T-helper 22 cell (primary cell): ENCODE data around the gene UNK.

Experiments
- DNase-seq: peaks from one replicate; pipeline ENCODE4 v3.0.0-alpha.2; 2020; ENCODE audit warnings: low read depth

UNK gene, protein sequence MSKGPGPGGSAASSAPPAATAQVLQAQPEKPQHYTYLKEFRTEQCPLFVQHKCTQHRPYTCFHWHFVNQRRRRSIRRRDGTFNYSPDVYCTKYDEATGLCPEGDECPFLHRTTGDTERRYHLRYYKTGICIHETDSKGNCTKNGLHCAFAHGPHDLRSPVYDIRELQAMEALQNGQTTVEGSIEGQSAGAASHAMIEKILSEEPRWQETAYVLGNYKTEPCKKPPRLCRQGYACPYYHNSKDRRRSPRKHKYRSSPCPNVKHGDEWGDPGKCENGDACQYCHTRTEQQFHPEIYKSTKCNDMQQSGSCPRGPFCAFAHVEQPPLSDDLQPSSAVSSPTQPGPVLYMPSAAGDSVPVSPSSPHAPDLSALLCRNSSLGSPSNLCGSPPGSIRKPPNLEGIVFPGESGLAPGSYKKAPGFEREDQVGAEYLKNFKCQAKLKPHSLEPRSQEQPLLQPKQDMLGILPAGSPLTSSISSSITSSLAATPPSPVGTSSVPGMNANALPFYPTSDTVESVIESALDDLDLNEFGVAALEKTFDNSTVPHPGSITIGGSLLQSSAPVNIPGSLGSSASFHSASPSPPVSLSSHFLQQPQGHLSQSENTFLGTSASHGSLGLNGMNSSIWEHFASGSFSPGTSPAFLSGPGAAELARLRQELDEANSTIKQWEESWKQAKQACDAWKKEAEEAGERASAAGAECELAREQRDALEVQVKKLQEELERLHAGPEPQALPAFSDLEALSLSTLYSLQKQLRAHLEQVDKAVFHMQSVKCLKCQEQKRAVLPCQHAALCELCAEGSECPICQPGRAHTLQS

DNA sequence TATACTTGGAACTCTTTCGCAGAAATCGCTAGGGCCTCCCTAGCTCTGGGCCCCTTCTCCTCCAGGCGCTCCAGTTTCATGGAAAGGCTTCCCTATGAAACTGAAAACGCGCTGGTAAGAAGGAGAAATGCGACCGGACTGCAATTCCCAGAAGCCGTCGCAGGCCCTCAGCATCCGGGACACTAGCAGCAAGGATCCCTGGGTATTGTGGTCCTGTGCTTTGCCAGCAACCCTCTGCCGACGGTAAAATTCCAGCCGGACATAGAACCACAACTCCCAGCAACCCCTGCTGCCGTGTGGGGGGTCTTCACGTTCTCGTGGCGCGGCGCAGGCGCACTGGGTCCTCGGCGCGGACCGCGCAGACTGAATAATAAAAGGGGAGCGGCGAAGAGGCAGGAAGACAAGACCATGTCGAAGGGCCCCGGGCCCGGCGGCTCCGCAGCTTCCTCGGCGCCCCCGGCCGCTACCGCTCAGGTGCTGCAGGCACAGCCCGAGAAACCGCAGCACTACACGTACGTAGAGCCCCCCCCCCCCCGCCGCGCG lies at the start of gene UNK:
Gene UNK, plus strand, starts transcription at position 334 of the 543 bp plus-strand sequence. Its CDS starts 75 bp downstream, at position 409.
- DNase-seq, result peak; percentile 93

DNA sequence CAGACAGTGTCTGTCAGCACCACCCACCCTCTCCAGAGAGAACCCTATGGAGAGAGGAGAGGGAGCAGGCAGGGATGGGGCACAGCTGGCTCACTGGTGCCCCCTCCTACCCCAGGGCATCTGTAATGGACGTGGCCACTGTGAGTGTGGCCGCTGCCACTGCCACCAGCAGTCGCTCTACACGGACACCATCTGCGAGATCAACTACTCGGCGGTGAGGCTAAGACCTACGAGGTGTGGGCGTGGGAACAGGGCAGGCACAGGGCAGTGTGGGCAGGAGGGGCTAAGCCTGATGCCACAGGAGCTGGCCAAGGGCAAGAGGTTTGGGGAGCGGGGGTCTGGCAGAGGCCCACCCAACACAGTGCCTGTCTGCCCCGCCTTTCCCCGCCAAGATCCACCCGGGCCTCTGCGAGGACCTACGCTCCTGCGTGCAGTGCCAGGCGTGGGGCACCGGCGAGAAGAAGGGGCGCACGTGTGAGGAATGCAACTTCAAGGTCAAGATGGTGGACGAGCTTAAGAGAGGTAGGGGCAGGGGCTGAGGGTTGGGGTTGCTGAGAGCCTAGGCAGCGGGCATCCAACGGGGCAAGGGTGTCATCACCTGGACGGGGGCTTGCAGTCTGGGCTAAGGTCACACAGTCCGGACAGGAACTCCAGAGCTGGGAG lies 48.3 kb upstream of the UNK start:
- no peak for DNase-seq

DNA sequence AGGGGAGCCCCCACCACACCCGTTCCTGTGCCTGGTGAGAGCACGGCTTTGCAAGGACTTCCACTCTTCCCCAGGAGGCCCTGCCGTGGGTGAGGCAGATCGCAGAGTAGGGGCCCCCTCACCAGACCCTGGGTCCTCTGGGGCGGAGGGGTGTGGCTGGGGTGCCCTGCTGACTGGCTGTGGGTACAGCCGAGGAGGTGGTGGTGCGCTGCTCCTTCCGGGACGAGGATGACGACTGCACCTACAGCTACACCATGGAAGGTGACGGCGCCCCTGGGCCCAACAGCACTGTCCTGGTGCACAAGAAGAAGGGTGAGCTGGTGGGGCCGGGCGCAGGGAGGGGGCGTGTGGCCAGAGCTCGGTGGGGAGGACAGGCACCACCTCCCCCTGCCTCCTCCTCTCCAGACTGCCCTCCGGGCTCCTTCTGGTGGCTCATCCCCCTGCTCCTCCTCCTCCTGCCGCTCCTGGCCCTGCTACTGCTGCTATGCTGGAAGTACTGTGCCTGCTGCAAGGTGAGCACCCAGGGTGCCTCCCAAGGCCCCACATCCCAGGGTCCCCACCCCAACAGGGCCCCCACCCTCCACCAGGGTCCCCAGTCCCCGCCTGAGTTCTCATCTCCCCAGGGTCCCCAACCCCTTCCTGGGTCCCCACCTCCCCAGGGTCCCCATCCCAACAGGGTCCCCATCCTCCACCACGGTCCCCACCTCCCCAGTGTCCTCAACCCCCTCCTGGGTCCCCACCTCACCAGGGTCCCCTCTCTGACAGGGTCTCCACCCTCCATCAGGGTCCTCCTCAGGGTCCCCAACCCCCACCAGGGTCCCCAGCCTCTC lies 47.3 kb upstream of the UNK start:
- no peak for DNase-seq

DNA sequence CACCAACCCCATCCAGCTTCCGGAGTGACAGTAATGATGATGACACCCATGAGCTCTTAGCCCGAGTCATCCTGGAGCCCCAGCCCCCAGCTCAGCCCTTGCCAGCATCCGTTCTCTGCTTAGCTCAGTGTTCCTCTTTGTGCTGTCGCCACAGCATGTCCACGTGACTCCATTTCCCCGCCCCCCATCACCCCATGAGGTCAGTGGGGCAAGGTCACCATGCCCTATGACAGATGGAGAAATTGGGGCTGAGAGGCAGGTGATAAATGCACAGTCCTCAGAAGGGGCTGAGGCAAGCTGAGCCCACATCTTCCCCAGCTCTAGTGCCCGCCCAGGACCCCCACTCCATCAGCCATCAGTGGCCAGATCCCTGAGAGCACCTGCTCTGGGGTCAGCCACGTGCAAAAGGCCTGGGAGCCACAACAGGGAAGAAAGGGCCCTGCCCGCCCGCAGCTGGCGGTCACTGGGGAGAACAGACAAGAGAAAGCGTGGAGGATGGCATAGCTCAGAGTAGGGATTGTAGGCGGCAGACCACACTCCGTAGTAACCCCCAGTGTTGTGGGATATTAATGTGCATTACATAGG lies 46.3 kb upstream of the UNK start:
- no peak for DNase-seq

DNA sequence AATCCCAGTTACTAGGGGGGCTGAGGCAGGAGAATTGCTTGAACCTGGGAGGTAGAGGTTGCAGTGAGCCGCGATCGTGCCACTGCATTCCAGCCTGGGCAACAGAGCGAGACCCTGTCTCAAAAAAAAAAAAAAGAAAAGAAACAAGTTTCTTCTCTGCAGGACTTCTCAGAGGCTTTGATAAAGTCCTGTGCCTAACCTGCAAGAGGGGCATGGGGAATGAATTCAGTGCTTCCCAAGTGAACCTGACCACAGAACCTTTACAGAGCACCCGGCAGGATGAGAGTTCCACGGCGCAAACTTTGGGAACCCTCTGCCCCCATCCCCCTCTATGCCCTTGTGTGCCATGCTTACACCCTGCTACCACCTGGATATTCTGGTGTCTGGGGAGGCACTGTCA lies 45.4 kb upstream of the UNK start:
- no peak for DNase-seq

DNA sequence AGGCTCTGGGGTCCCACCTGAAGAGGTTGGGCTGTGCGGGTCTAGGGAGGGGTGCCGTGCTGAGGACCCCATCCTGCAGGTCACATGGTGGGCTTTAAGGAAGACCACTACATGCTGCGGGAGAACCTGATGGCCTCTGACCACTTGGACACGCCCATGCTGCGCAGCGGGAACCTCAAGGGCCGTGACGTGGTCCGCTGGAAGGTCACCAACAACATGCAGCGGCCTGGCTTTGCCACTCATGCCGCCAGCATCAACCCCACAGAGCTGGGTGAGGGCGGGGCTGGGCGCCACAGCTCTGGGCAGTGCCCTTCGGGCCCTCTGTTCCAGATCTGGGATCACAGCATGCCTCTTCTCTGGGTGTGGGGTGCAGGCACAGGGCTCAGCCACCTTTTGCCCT lies 44.8 kb upstream of the UNK start:
- no peak for DNase-seq

DNA sequence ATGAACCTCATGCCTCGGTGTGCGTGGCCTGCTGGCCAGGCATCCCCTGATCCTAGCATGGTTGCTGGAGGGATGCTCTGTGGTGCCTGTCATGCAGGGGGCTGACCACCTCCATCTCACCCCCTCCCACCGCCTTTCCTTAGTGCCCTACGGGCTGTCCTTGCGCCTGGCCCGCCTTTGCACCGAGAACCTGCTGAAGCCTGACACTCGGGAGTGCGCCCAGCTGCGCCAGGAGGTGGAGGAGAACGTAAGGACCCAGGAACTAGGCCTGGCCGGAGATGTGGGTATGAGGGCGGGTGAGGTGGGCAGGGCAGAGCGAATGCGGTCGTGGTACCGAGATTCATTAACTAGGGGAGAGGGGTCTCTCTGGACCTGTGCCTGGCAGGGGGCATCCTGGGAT lies 44.4 kb upstream of the UNK start:
- DNase-seq, result no peak

DNA sequence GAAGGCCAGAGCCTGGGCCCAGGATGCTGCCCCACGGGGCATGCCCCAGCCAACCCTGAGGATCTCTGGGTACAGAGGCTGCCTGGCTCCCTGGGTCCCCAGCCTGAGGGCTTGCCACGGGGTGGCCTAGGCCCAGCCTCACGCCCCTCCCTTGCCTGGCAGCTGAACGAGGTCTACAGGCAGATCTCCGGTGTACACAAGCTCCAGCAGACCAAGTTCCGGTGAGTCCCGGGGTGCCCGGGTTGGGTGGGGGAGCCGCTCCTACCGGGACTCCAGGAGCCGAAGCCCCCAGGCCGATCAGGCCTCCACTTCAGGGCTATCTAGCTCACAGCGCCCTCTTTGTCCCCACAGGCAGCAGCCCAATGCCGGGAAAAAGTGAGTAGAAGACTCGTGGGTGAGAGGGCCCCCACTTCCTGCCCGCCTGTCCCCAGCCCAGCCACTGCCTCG lies 44.0 kb upstream of the UNK start:
- no peak for DNase-seq

DNA sequence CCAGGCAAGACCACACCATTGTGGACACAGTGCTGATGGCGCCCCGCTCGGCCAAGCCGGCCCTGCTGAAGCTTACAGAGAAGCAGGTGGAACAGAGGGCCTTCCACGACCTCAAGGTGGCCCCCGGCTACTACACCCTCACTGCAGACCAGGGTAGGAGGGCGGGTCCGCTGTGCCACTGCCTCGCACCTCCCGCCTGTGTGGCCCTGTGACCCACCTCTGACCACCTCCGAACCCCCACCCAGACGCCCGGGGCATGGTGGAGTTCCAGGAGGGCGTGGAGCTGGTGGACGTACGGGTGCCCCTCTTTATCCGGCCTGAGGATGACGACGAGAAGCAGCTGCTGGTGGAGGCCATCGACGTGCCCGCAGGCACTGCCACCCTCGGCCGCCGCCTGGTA lies 42.3 kb upstream of the UNK start:
- DNase-seq, result no peak

DNA sequence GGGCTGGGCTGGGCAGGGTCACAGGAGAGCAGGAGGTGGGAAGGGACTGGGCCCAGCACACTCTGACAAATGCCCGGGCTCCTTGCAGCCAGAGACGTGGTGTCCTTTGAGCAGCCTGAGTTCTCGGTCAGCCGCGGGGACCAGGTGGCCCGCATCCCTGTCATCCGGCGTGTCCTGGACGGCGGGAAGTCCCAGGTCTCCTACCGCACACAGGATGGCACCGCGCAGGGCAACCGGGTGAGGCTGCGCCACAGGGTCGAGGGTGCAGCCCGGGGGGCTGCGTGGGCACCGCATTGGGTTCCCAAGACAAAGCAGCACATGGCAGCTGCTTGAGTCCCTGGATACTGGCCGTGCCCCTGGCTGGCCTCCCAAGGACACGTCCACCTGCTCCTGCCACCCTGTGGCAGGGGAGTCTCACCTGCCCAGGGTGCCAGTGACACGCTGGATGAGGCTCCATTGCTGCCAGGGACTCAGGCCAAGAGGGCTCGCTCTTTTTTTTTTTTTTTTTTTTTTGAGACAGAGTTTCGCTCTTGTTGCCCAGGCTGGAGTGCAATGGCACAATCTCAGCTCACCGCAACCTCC lies 40.9 kb upstream of the UNK start:
- no peak for DNase-seq

DNA sequence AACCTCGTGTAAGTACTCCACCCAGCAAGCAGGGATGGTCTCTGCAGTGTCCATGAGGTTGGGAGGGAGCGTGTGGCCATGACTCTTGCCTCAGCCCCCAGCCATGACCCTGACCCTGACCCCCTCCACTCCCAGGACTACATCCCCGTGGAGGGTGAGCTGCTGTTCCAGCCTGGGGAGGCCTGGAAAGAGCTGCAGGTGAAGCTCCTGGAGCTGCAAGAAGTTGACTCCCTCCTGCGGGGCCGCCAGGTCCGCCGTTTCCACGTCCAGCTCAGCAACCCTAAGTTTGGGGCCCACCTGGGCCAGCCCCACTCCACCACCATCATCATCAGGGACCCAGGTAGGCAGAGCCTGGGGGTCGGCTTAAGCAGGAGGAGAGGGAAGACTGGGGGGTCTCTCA lies 35.9 kb upstream of the UNK start:
- no peak for DNase-seq

DNA sequence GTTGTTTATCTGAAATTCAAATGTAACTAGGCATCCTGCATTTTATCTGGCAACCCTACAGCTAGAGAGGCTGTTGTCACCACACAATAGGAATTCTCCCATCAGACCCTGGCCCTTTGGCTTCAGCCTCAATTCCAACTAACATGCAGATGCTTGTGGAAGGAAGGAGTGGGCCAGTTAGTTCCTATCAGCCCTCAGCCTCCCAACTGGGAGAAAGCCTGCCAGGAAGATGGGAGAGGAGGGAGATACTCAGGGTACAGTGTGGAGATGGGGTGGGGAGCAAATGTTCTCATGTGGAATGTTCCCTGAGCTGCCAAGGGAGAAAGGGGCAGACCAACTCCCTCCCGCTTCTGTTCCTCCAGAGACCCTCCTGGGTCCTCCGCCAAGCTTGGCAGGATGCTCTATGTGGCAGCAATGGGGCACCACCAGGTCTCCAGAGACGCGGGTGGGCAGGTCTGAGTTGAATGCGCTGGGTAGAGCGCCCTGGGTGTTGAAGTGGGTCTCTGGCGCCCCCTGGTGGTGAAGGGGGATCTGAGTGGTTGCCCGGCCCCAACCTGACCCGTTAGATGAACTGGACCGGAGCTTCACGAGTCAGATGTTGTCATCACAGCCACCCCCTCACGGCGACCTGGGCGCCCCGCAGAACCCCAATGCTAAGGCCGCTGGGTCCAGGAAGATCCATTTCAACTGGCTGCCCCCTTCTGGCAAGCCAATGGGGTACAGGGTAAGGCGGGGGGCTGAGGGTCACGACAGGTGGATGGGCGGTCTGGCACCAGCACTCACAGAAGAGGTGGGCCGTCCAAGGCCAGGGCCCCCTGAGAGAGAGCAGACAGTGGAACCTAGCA lies 34.8 kb upstream of the UNK start:
- DNase-seq, result peak; percentile 61

DNA sequence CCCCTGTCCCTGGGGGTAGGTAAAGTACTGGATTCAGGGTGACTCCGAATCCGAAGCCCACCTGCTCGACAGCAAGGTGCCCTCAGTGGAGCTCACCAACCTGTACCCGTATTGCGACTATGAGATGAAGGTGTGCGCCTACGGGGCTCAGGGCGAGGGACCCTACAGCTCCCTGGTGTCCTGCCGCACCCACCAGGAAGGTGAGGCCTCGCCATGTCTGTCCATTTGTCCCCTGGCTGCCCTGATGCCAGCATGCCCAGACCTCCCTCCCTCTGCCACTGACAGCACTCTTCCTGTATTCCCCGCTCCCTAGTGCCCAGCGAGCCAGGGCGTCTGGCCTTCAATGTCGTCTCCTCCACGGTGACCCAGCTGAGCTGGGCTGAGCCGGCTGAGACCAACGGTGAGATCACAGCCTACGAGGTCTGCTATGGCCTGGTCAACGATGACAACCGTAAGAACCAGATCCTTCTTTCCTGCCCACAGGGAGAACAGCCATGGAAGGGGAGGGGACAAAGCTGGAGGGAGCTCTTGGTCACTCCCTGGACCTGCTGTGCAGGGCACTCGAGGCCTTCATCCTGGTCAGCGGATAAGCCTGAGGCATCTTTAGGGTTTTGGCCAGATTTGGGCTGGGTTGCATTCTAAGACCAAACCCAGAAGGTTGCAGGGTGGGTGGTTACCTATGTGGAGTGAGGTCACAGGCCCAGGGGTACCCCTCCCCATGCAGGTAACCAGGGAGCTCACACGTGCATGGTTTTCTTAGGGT lies 33.8 kb upstream of the UNK start:
- DNase-seq, result no peak

DNA sequence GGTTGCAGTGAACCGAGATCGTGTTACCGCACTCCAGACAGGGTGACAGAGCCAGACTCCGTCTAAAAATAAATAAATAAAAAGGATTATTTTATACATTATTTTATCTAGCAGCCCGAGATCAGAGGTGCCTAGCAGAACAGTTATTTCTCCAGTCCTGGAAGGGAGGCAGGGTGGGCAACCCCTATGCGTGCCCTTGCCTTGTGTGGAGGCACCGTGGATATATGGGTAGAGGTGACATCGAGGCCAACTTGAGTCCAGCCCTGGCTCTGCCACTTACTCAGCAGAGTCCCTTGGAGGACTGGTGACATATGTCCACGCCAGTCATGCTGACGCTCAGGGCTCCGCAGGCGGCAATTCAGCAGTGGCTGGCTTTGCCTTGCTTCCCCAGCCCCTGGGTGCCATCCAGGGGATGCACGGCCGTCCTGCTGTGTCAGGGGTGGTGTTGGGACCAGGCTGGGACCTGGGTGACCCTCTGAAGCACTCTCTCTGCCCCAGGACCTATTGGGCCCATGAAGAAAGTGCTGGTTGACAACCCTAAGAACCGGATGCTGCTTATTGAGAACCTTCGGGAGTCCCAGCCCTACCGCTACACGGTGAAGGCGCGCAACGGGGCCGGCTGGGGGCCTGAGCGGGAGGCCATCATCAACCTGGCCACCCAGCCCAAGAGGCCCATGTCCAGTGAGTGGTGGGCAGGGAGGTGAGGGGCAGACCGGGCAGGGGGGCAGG lies 32.8 kb upstream of the UNK start:
- no peak for DNase-seq

DNA sequence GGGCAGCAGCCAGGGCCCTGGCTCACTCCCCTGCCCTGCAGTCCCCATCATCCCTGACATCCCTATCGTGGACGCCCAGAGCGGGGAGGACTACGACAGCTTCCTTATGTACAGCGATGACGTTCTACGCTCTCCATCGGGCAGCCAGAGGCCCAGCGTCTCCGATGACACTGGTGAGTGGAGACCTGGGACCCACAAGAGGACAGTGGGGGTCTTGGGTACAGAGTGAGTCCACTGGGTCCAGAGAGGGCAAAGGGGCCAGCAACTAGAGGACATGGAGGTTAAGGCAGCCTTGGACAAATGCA lies 32.2 kb upstream of the UNK start:
- no peak for DNase-seq

DNA sequence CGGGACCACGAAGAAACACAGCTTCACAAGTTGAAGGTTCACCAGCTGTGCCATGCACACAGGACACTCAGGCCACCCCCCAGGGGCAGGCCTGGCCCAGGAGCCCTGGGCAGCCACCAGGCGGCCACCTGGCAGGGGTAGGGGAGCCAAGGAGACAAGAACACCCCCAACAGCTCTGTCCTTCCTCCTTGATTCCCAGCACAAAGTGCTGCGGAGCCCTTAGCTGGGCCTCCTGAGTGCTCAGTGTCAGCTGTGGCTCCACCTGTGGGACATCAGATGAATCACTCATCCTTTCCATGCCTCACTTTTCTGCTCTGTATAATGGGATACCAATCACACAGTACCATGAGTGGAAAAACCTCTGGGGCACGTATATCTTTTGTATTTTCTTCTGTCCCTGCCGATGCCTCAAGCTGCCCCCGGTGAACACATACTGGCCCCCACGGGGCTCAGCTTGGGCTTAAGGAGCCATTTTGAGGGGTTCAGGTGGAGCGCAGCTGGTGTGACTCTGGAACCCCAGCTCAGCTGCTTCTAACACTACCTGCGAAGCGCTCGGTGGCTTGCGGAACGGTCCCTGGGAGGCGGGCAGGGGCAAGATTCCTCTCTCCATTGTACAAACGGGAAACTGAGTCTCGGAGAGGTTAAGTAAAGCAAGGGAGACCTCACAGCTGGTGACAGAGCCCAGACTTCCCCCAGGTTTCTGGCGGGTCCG lies 31.6 kb upstream of the UNK start:
- DNase-seq, result no peak

DNA sequence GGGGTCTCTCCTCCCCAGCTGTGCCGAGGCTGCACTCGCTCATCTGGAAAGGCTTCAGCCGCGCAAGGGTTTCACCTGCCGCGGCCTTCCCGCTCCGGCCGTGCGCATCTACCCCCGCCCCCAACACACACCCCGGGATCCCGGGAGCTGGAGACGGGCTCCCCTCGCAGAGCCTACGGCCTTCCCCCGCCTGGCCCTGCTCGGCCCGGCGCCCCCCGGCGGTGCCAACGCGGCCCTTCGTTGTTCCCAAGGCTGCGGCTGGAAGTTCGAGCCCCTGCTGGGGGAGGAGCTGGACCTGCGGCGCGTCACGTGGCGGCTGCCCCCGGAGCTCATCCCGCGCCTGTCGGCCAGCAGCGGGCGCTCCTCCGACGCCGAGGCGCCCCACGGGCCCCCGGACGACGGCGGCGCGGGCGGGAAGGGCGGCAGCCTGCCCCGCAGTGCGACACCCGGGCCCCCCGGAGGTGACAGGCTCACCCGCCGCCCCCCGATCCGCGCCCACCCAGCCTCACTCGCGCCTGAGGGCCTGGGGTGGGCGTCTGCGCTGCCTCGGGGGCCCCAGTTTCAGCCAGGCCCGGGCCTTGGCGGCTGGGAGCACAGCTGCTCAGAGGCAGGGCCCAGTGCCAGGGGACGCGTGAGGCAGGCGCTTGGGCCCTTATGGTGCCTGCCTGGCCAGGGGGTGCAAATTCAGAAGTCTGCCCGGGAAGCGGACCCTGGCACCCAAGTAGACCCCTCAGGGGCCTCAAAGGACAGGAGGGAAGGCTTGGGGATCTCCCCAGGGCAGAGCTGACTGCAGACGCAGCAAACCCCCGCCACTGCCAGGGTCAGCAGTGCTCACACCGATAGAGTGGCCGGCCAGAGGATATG lies 30.9 kb upstream of the UNK start:
- DNase-seq, result peak; percentile 44
